DMS 273 (cell line): ENCODE results near the gene DLG2.
A peak's percentile ranks its signal among the peaks of the same experiment; 100 is the strongest.
"Not testable (repeated sequence)": the region's sequence is repeated elsewhere in the genome, so short reads cannot be mapped to it uniquely, and the experiment has no call there.

Source experiments
- DNase-seq: peaks from one replicate; lab custom pipeline; 2025; ENCODE audit not compliant: unreplicated experiment; lab: John Stamatoyannopoulos, UW

Gene DLG2

GRCh38 chr11:85647078-85647477, 19.9 kb upstream of the DLG2 start:
- DNase-seq = no peak

GRCh38 chr11:85643191-85643614, 16.1 kb upstream of the DLG2 start:
- DNase-seq = no peak

DNA sequence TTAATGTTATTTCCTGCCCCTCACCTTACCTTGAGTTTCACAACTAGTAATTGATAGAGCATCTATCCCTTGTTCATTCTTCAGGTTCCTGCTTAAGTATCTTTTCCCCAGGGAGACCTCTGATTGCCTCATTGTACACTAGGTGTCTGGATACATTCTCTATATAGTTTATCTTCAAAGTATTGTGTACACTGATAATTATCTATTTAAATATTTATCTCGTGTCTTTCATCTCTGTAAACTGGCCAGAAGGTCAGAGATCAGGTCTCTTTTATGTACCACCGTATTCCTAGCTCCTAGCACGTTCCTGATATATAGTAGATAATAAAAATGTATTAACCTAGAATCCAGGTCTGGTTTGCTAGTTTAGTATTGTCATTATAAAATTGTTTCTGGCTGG, 7.6 kb upstream of the DLG2 start:
- DNase-seq = no peak

DNA sequence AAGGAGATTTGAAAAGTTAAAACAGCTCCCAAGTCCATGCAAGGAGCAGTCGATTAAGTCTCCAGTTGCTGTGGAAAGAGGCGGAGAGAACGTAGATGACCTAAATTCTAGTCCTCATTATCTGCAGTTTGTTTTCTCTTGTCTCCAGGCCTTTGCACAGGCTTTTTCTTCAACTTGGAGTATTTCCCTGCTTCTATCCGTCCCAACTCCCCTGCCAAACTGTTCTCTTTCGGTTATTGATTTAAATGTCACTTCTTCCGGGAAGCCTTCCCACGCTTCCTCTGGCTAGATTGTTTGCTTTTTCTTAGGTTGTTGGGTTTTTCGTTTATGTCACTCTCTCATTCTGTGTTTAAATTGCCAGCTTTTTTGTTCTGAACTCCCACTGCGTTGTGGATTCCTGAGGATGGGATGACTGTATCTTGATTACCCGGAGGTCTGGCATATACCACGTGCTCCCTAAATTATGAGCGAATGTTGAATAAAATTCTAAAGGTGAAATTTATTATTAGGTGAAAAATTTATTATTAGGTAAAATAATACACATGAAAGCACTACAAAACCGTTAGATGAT, 1.7 kb upstream of the DLG2 start:
- DNase-seq = peak; percentile 39

GRCh38 chr11:85627998-85628770, 1.0 kb upstream of the DLG2 start, which contains the start of gene TMEM126B:
Gene TMEM126B, plus strand, starts transcription at chr11:85628593. Its CDS starts 15 bp downstream, at chr11:85628608.
- DNase-seq = peak; percentile 97

- DNase-seq = no peak
Observed at GRCh38 chr11:85626496-85626895, 648 bp downstream of the DLG2 start.

DNA sequence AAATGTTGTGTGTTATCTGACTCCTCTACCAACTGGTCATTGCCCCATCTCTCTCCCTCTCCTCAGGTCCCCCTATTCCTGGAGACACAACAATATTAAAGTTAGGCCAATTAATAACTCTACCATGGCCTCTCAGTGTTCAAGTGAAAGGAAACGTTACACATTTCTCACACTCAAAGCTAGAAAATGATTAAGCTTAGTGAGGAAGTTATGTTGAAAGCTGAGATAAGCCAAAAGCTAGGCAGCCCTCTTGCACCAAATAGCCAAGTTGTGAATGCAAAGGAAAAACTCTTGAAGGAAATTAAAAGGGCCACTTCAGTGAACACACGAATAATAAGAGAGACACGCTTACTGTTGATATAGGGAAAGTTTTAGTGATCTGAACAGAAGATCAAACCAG, 6.9 kb downstream of the DLG2 start:
- no peak for DNase-seq

DNA sequence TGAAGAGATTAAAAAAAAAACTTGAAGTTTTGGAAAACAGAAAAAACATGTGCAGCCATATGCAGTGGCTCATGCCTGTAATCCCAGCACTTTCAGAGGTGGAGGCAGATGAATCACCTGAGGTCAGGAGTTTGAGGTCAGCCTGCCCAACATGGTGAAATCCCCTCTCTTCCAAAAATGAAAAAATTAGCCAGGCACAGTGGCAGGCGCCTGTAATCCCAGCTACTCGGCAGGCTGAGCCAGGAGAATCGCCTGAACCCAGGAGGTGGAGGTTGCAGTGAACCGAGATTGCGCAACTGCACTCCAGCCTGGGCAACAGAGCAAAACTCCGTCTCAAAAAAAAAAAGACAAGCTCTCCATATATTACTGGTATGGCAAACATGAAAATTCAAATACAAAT, 7.6 kb downstream of the DLG2 start:
- no peak for DNase-seq

GRCh38 chr11:85611643-85612042, 15.5 kb downstream of the DLG2 start:
- not testable (repeated sequence) for DNase-seq

DNA sequence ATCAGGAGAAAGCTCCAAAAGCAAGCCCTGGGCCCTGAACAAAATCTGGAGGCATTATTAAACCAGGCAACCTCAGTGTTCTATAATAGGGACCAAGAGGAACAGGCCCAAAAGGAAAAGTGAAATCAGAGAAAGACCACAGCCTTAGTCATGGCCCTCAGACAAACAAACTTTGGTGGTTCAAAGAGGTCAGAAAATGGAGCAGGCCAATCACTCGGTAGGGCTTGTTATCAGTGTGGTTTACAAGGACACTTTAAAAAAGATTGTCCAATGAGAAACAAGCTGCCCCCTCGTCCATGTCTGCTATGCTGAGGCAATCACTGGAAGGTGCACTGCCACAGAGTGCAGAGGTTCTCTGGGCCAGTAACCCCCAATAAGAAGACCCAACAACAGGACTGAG, 17.9 kb downstream of the DLG2 start:
- DNase-seq = not testable (repeated sequence)

DNA sequence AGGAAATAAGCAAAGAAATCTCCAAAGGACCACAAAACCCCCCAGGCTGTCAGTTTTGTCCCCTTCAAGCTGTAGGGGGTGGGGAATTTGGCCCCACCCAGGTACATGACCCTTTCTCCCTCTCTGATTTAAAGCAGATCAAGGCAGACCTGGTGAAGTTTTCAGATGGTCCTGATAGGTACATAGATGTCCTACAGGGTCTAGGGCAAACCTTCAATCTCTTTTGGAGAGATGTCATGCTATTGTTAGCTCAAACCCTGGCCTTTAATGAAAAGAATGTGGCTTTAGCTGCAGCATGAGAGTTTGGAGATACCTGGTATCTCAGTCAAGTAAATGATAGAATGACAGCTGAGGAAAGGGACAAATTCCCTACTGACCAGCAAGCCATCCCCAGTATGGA, 18.5 kb downstream of the DLG2 start:
- not testable (repeated sequence) for DNase-seq

- DNase-seq = not testable (repeated sequence)
Observed at GRCh38 chr11:85606237-85606636, 20.9 kb downstream of the DLG2 start.

GRCh38 chr11:85603220-85603619, 23.9 kb downstream of the DLG2 start:
- DNase-seq = no peak

GRCh38 chr11:85602526-85603213, 24.5 kb downstream of the DLG2 start:
- no peak for DNase-seq

DNA sequence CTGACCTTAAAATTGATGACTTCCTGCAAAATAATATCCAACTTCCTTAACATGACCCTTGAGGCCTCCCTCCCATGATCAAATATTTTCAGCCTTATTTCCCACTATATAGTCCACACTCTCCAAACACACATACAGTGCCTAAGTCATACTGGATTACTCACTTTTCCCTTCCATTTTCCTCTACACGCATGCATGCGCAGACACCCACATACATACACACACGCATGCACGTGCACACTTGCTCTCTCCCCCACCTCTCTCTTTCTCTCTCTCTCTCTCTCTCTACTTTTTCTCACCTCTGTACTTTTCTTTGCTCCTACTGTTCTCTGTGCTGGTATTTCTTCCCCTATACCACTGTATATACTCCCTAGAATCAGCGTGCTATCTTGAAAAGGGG, 28.1 kb downstream of the DLG2 start:
- DNase-seq = no peak

DNA sequence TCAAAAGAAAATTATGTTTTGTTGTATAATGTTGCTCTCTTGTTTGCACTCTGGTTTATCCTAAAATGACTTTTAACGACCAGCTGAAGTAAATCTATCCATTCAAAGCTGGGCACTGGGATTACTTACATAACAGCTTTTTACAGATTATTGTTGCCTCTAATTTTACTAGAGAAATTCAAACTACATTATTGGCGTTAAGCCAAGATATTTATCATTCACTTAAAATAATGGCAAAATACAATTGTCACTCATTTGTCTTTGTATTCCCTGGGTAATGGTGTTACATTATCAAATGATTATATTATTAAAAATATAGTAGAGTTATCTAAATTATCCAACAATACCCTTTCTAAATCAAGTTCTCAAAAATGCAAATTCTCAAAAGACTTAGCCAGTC, 30.3 kb downstream of the DLG2 start:
- no peak for DNase-seq

GRCh38 chr11:85595285-85595884, 31.8 kb downstream of the DLG2 start:
- DNase-seq = peak; percentile 50

DNA sequence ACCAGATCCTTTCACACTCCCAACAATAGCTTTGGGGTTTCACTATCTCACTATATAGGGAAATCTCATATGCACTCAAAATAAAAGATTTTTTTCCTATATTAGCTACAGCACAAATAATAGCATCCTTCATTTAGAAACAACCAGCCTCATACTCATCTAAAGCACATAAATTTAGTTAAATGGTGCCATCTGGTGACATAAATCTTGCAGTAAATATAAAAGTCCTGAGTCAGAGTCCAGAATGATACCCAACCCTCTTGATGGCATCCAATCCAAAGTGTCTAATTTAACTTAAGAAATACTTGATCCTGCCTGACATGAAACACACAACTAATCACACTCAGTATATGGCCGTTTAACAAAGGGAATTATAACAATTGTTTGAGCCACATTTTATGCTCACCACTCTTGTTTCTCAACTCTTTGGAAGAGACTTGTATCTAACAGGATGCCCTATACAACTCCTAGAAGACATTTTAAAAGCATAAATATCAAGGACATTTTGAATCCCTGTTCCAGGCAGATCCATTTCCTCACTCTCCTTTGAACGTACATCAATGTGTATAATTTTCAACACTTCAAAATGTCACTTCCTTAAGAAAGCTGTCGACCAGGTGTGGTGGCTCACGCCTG, 36.2 kb downstream of the DLG2 start:
- DNase-seq = peak; percentile 45

DNA sequence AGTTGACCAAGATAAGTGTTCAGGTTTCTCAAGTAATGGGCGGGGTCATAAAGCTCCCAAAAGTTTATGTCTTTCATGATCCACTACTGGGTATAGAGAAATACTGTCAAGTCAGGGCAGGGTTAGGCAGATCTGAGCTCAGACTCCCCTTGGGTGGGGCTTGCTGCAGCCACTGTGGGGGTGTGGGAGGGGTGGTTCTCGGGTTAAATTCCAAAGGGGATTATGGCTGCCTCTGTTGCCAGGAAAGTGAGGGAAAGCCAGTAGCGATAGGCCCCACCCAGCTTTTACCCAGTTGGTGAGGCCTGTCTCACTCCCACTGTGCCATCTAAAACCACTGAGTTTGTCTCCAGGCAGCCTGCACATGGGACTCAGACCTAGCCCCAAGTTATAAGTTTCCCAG, 37.8 kb downstream of the DLG2 start:
- no peak for DNase-seq

DNA sequence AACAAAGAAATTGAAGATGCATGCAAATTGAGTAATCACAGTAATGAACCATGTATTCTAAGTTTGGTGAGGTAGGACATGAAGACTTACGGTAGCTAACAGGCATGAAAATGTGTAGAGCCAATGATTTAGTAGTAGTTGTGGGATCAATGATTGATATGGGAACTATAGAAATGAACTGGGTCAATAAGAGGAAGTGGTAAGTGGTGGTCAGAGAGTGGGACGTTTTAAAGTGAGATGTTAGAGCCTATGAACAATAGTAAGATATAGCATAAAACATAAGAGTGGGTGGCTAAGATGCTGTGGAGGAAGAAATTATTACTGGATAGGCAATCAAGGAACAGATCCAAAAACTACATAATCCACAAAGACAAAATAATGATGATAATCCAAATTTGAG, 45.0 kb downstream of the DLG2 start:
- no peak for DNase-seq

DNA sequence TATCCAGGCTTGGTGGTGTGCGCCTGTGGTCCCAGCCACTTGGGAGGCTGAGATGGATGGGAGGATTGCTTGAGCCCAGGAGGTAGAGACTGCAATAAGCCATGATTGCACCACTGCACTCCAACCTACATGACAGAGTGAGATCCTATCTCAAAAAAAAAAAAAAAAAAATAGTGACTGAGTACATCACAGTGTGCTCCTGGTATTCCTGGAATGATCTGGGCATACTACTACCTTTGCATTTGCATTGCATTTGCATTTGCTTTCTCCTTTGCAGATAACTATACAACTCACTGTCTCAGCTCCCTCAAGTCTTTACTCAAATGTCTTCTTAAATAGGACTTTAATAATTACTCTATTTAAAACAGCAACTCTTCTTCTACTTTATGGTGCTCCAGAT, 51.8 kb downstream of the DLG2 start:
- DNase-seq = no peak
